Epithelial cell of prostate (primary cell): Measurements from ENCODE around the gene WNT6.

Source experiments
- DNase-seq: peaks from one replicate; pipeline ENCODE4 v3.0.0-alpha.2; 2011; ENCODE audit warnings: low read depth, low spot score
- H3K27ac ChIP-seq: fragments of 450-650 bp; 2 replicates; pipeline ENCODE4 v1.5.1; 2017; ENCODE audit warnings: mild to moderate bottlenecking

Gene WNT6

DNA sequence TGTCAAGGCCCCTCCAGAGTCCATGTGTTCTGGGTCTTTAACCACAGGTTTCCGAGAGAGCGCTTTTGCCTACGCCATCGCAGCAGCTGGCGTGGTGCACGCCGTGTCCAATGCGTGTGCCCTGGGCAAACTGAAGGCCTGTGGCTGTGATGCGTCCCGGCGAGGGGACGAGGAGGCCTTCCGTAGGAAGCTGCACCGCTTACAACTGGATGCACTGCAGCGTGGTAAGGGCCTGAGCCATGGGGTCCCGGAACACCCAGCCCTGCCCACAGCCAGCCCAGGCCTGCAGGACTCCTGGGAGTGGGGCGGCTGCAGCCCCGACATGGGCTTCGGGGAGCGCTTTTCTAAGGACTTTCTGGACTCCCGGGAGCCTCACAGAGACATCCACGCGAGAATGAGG, 30.3 kb downstream of the WNT6 start:
- H3K27ac ChIP-seq: no peak overlapping the region
- no peak for DNase-seq

GRCh38 chr2:218890369-218890768, 30.8 kb downstream of the WNT6 start:
- DNase-seq: no peak
- H3K27ac ChIP-seq: no peak overlapping the region

- no peak for DNase-seq
- no peak overlapping the region for H3K27ac ChIP-seq
These were observed 31.9 kb downstream of the WNT6 start for GRCh38 chr2:218891275-218892135.

DNA sequence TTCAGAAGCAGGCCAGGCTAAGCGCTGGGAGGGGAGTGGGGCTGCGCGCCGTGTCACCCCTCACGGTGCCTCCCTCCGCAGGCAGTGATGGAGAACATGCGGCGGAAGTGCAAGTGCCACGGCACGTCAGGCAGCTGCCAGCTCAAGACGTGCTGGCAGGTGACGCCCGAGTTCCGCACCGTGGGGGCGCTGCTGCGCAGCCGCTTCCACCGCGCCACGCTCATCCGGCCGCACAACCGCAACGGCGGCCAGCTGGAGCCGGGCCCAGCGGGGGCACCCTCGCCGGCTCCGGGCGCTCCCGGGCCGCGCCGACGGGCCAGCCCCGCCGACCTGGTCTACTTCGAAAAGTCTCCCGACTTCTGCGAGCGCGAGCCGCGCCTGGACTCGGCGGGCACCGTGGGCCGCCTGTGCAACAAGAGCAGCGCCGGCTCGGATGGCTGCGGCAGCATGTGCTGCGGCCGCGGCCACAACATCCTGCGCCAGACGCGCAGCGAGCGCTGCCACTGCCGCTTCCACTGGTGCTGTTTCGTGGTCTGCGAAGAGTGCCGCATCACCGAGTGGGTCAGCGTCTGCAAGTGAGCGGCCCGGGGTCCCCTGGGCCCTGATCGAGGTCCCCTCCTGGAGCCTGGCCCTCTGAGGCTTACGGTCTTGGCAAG, 33.2 kb downstream of the WNT6 start:
- no peak for DNase-seq
- H3K27ac ChIP-seq: peak overlapping the region; percentile 20

DNA sequence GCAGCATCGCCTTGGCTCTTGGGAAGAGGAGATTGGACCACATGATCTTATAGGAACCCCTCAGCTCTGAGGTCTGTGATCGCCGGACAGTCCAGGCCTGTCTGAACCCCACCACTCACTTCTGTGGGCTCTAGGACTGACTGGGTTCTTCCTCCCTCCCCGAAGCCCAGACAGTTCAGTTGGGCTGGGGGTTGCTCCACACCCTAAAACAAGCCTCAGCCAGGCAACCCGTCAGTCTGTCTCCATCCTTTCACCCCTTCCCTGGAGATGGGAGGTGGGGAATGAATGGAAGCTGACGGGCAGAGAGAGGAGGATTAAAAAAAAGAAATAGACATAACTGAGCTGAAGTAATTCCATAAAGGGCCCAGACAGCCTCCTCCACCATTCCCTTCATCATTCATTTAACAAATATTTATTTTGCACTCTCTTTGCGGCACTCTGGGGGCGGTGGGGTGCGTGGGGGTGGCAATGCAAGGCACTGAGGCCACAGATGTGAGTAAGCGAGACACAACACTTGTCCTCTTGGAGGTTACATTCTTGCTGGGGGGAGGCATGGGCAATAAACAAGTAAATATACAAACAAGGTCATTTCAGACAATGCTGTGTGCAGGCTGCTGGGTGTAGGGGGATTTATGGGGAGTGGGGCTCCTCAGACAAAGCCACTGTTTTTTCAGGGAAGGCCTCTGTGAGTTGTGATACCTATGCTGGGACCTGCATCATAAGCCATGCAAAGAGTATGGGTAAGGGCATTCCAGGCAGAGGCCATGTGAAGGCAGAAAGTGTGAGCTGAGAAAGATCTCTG, 33.9 kb downstream of the WNT6 start:
- DNase-seq: no peak
- peak overlapping the region; percentile 53 for H3K27ac ChIP-seq

DNA sequence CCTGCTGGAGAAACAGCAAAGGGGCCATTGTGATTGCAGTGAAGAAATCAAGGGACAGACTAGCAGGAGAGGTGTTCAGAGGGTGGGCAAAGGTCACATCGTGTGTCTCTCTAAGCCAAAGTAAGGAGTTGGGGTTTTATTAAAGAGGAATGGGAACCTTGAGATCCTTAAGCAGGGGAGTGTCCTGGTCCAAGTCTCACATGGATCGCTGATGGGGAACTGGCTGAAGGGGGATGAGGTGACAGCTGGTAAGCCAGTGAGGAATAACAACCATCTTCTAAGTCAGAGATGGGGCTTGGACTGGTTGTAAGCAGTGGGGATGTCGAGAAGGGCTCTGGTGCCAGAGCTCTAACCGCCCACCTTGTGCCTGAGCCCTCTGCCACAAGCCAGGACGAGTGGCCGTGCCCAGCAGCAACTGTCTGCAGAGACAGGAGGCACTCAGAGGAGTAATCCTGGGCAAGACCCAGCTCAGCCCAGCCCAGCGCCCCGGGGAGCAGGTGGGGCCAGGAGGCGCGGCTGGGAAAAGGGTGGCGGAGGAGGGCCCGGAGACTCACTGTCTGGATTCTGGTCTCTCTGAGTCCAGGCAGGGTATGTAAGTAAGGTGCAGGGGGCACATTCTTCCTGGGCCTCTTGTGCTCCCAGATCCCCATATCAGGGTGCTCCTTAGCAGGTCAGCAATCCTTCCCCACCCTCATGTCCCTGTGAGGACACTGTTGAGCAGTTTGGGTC, 34.7 kb downstream of the WNT6 start:
- DNase-seq: no peak

GRCh38 chr2:218894880-218895157, 35.2 kb downstream of the WNT6 start:
- H3K27ac ChIP-seq: peak overlapping the region; percentile 53
- no peak for DNase-seq

More for the DNA sequence above, 34.7 kb downstream of the WNT6 start:
- H3K27ac ChIP-seq: peak overlapping the region; percentile 53

- DNase-seq: no peak
- H3K27ac ChIP-seq: peak overlapping the region; percentile 53
These were observed 35.7 kb downstream of the WNT6 start for GRCh38 chr2:218895326-218895725.

DNA sequence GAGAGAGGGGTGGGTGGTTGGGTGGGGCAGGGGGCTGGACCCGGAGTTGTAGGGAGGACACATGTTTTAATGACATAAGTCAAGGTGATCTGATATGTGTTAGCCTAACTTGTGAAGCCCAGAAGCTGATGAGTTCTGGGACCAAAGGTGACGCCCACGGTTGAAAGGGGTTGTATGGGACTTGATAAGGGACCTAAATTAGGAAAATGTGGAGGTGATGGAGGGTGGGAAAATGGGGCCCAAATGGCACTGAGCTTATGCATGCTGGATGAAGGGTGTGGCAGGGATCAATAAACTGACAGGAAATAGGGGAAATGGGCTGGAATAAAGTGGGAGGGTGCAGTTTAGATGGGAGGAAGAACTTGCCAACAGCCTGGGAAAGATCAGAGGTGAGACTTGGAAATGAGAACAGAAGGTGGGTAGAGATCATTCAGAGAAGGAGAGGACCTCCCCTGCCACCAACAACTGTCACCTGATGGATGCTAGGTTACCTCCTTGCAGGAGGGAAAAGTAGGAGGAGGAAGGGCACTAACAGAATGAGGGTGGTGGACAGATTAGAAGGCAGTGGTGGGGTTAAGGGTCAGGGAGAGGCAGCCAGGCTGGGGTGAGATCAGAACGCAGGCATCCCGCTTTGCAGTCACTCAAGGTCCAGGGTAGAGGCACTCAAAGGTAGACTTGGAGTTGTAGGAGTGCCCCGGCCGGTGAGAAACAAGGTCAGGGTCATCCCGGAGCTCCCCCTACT, 36.3 kb downstream of the WNT6 start:
- H3K27ac ChIP-seq: peak overlapping the region; percentile 53
- no peak for DNase-seq

DNA sequence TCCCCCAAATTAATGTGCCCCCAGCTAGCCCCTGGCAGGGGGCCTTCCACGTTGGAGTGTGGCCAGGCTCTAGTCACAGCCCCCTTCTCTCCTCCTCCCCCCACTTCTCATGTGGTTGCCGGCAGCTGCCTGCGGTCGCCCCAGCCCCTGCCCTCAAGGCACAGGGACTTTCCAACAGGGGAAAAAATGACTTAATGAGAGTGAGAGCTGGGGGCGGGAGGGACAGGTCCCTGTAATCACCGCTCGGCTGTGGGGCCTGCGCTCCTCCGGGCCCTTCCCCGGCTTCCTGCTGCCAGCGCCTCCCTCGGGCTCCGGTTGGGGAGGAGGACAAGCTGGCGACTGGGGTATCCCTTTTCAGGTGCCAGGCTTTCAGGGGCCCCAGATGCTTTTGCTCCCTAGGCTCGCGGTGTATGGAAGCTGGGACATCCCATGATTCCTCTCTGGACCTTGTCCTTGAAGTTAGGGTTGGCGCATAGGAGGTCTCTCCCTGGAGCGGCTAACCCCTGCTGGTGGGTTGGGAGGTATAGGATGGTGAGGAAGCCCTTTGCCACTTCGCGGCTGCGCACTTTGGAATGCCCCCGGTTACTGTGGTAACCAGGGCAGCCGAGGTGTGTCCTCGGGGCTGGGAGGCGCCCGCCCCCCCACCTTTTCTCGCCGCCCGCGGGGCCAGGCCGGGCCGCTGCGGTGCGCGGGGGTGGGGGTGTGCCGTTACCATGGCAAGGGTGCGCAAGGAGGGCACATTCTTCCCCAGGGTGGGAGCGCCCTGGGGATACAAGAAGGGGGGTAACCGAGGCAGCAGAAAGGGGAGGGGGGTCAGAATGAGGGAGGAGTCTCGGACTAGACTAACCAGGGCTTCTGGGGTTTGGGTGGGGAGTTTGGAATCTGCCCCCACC, 37.1 kb downstream of the WNT6 start:
- DNase-seq: no peak
- peak overlapping the region; percentile 53 for H3K27ac ChIP-seq

- H3K27ac ChIP-seq: no peak overlapping the region
- no peak for DNase-seq
These were observed 37.9 kb downstream of the WNT6 start for GRCh38 chr2:218897394-218898108.

GRCh38 chr2:218898109-218898878, 38.7 kb downstream of the WNT6 start:
- no peak overlapping the region for H3K27ac ChIP-seq
- no peak for DNase-seq

DNA sequence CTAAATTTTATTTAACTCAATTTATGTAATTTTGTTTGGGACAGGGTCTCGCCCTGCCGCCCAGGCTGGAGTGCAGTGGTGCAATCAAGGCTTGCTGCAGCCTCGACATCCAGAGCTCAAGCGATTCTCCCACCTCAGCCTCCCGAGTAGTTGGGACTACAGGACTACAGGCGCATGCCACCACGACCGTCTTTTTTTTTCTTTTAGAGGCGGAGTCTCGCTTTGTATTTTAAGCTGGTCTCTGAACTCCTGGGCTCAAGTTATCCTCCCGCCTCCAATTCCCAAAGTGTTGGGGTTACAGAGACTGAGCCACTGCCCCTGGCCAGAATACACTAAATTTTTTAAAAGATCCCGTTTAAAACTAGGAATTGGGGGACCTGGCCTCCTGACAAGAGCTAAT, 39.5 kb downstream of the WNT6 start:
- DNase-seq: no peak
- H3K27ac ChIP-seq: no peak overlapping the region

DNA sequence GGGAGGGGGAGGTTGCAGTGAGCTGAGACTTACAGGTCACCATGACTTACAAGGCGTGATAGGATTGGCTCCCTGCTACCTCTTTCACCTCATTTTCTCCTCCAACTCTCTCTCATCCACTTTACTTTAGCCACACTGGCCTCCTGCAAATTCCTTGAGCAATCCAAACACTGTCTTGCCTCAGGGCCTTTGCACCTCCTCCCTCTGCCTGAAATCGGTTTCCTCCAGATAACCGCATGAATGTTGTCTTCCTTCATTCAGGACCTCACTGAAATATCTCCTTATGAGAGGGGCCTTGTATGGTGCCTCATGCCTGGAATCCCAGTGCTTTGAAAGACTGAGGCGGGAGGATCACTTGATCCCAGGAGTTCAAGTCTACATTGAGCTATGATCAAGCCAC, 42.8 kb downstream of the WNT6 start:
- no peak for DNase-seq
- no peak overlapping the region for H3K27ac ChIP-seq

DNA sequence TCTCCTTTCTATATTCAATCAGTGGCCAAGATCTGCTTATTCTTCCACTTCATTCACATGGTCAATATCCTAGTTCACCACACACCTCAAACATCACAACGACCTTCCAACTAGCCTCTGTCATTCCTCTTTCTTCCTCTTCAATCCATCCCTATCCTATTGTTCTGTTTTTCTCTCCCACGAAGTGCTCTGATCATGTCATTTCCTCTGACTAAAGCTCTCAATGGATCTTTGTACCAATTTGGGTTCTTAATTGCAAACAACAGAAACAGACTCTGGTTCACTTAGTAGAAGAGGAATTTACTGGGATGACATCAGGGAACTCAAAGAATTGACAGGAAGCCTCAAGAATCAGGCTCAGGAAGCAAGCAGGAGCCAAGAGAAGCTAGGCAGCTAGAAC, 44.6 kb downstream of the WNT6 start:
- no peak for DNase-seq
- no peak overlapping the region for H3K27ac ChIP-seq

- peak; percentile 66 for DNase-seq
- H3K27ac ChIP-seq: no peak overlapping the region
These were observed 49.4 kb downstream of the WNT6 start for GRCh38 chr2:218908721-218909619.
